CD14-positive monocyte (primary cell): ENCODE measurements around the gene ATE1. TPM values are rescaled to one million over a fixed set of nuclear protein-coding genes. Genes with fewer than 3 reads are reported as not detected.

ENCODE experiments used
- DNase-seq, 3 donors: peaks; one replicate each; pipeline ENCODE4 v3.0.0-alpha.2; 2011 to 2022
- H2AFZ ChIP-seq: 2 replicates; pipeline ENCODE4 v1.6.0; 2012; ENCODE audit warnings: mild to moderate bottlenecking, low read depth, low read length, inconsistent platforms; ENCODE audit not compliant: insufficient read depth, poor library complexity, severe bottlenecking
- H3K27ac ChIP-seq, 2 donors: 1 replicate in 1 of 2; 2 replicates in 1 of 2; pipeline ENCODE4 v1.5.1; 2012 to 2013; ENCODE audit warnings: low read length in 2 of 2, control low read depth in 1 of 2, inconsistent platforms in 1 of 2, low read depth in 1 of 2, mild to moderate bottlenecking in 1 of 2
- H3K27me3 ChIP-seq, 2 donors: one replicate each; pipeline versions ENCODE4 v1.6.0 to v1.6.1; 2011 to 2013; ENCODE audit warnings: low read length in 2 of 2; ENCODE audit not compliant: control insufficient read depth in 2 of 2, insufficient read depth in 2 of 2
- H3K36me3 ChIP-seq, 2 donors: replicated peaks in 1 of 2; 1 replicate in 1 of 2; 2 replicates in 1 of 2; pipeline versions ENCODE4 v1.5.1 to v1.6.1; 2012 to 2013; ENCODE audit warnings: low read length in 2 of 2, control low read depth in 1 of 2, inconsistent platforms in 1 of 2, mild to moderate bottlenecking in 1 of 2; ENCODE audit not compliant: insufficient read depth in 2 of 2, control insufficient read depth in 1 of 2
- H3K4me1 ChIP-seq, 2 donors: 1 replicate in 1 of 2; 2 replicates in 1 of 2; pipeline versions ENCODE4 v1.5.1 to v1.6.1; 2012 to 2013; ENCODE audit warnings: low read length in 2 of 2, control low read depth in 1 of 2, inconsistent platforms in 1 of 2, mild to moderate bottlenecking in 1 of 2, moderate library complexity in 1 of 2; ENCODE audit not compliant: insufficient read depth in 2 of 2, control insufficient read depth in 1 of 2
- H3K4me2 ChIP-seq: replicated peaks from 2 replicates; pipeline ENCODE3; 2012; ENCODE audit warnings: low read length, moderate library complexity, mild to moderate bottlenecking; ENCODE audit not compliant: poor library complexity, severe bottlenecking; ENCODE audit errors: extremely low read depth
- H3K4me3 ChIP-seq, 3 experiments: fragments of 200-600 bp in 1 of 3; sonication (generic) in 1 of 3; replicated peaks in 1 of 3; 1 replicate in 2 of 3; 2 replicates in 1 of 3; pipeline ENCODE4 v1.5.1; 2011 to 2013; ENCODE audit warnings: low read length in 3 of 3, mild to moderate bottlenecking in 3 of 3, control low read depth in 2 of 3, low read depth in 2 of 3, inconsistent platforms in 1 of 3, moderate library complexity in 1 of 3
- H3K79me2 ChIP-seq: 2 replicates; pipeline ENCODE4 v1.6.0; 2012; ENCODE audit warnings: mild to moderate bottlenecking, control low read depth, inconsistent platforms, low read length, moderate library complexity; ENCODE audit not compliant: insufficient read depth
- H3K9ac ChIP-seq: 2 replicates; pipeline ENCODE4 v1.6.0; 2017; ENCODE audit warnings: low read length, mild to moderate bottlenecking; ENCODE audit not compliant: insufficient read depth, poor library complexity, severe bottlenecking
- H3K9me3 ChIP-seq, 2 donors: replicated peaks in 1 of 2; 1 replicate in 1 of 2; 2 replicates in 1 of 2; pipeline versions ENCODE4 v1.5.1 to v1.6.1; 2012 to 2013; ENCODE audit warnings: low read length in 2 of 2, control low read depth in 1 of 2; ENCODE audit not compliant: control insufficient read depth in 1 of 2, insufficient read depth in 1 of 2
- H4K20me1 ChIP-seq: 2 replicates; pipeline ENCODE4 v1.6.0; 2012; ENCODE audit warnings: mild to moderate bottlenecking, low read length, control low read depth, moderate library complexity; ENCODE audit not compliant: insufficient read depth
- H3K27ac Mint-ChIP-seq, 7 donors: one replicate each; pipeline ENCODE4 v1.8.0; 2020; ENCODE audit warnings: mild to moderate bottlenecking in 7 of 7, mixed read lengths in 7 of 7, moderate library complexity in 6 of 7, inconsistent platforms in 2 of 7
- H3K27me3 Mint-ChIP-seq, 3 donors: one replicate each; pipeline ENCODE4 v1.8.0; 2021 to 2022; ENCODE audit warnings: low read depth in 3 of 3, mild to moderate bottlenecking in 3 of 3, mixed read lengths in 3 of 3, moderate library complexity in 3 of 3, inconsistent platforms in 1 of 3
- H3K36me3 Mint-ChIP-seq, 2 donors: one replicate each; pipeline ENCODE4 v1.8.0; 2020; ENCODE audit warnings: mixed read lengths in 2 of 2, inconsistent platforms in 1 of 2, mild to moderate bottlenecking in 1 of 2
- H3K4me1 Mint-ChIP-seq: one replicate; pipeline ENCODE4 v1.8.0; 2020; ENCODE audit warnings: mild to moderate bottlenecking, mixed read lengths
- H3K4me3 Mint-ChIP-seq, 2 donors: one replicate each; pipeline ENCODE4 v1.8.0; 2020; ENCODE audit warnings: mild to moderate bottlenecking in 2 of 2, mixed read lengths in 2 of 2, moderate library complexity in 1 of 2
- H3K9me3 Mint-ChIP-seq, 7 donors: one replicate each; pipeline ENCODE4 v1.8.0; 2020 to 2022; ENCODE audit warnings: mixed read lengths in 7 of 7, mild to moderate bottlenecking in 6 of 7, moderate library complexity in 6 of 7, inconsistent platforms in 2 of 7
- WGBS: methylation state at CpG from one replicate; pipeline ENCODE4 v1.1.5; 2013; ENCODE audit warnings: missing lambda C conversion rate; ENCODE audit not compliant: insufficient coverage; 5-methylcytosine and 5-hydroxymethylcytosine counted together
- intact Hi-C, 2 donors: fragments of 100-400 bp; cut with micrococcal nuclease; formaldehyde crosslinking; loops; one replicate each; pipeline versions ENCODE4 v1.15.0 to v1.15.1; 2023
- polyA plus RNA-seq, 3 donors: library from polyadenylated mRNA; depleted of rRNA in 1 of 3; unstranded in 2 of 3; stranded (reverse) in 1 of 3; fragments of 300-500 nt in 2 of 3; fragments of >200 nt in 1 of 3; fragmentation: Illumina TruSeq in 2 of 3; gene quantifications; 1 replicate in 2 of 3; 2 replicates in 1 of 3; pipeline ENCODE4 v1.2.3, GENCODE V29; 2012 to 2021
- TF ChIP-seq, protein P1 (sequence below): fragments of 200-600 bp; IDR thresholded peaks from one replicate; pipeline ENCODE4 v1.8.0; 2022; ENCODE audit warnings: antibody characterized with exemption, mild to moderate bottlenecking

ATE1 gene
- polyA plus RNA-seq, 3 donors, result 9.2 to 19.5 (median 15.8) TPM

DNA sequence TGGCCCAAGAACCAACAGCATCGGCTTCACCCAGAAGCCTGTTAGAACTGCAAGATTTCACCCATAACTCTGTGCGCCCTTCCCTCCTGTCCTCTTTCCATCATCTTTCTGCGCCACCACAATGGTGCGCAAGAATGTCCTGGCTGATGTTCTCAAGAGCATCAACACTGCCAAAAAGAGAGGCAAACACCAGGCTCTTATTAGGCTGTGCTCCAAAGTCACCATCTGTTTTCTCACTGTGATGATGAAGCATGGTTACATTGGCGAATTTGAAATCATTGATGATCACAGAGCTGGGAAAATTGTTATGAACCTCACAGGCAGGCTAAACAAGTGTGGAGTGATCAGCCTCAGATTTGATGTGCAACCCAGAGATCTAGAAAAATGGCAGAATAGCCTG is 214.3 kb downstream of the ATE1 start:
- Histone ChIP-seq H3K27me3 (peaks cover 2 to 4% of the 10 kb centered on the region in 2 donors), H3K4me1 (peaks cover 16 to 20% of the 10 kb centered on the region in 2 donors), H4K20me1 (no peaks in the 10 kb centered on the region), H3K9ac (no peak overlapping the region), H2AFZ (no peak overlapping the region), H3K27ac (no peak overlapping the region), H3K4me3 (no peak overlapping the region), H3K79me2 (no peaks in the 10 kb centered on the region), H3K4me2 (no peak overlapping the region), H3K9me3 (no peaks in the 10 kb centered on the region), H3K36me3 (no peaks in the 10 kb centered on the region)
- peaks cover 0 to 6% (median 3%) of the 10 kb centered on the region in 7 donors for H3K9me3 Mint-ChIP-seq
- peak overlapping the region in 1 of 2 donors; percentile 27 for H3K4me3 Mint-ChIP-seq
- H3K4me1 Mint-ChIP-seq, result peaks cover 22% of the 10 kb centered on the region
- no peak overlapping the region for H3K27ac Mint-ChIP-seq
- WGBS, result 96% methylated on average over 5 of the region's 5 CpGs
- peaks cover 12 to 19% (median 13%) of the 10 kb centered on the region in 3 donors for H3K27me3 Mint-ChIP-seq
- DNase-seq, result no peak
- intact Hi-C loops, result no loop called here
- TF ChIP-seq, protein P1, sequence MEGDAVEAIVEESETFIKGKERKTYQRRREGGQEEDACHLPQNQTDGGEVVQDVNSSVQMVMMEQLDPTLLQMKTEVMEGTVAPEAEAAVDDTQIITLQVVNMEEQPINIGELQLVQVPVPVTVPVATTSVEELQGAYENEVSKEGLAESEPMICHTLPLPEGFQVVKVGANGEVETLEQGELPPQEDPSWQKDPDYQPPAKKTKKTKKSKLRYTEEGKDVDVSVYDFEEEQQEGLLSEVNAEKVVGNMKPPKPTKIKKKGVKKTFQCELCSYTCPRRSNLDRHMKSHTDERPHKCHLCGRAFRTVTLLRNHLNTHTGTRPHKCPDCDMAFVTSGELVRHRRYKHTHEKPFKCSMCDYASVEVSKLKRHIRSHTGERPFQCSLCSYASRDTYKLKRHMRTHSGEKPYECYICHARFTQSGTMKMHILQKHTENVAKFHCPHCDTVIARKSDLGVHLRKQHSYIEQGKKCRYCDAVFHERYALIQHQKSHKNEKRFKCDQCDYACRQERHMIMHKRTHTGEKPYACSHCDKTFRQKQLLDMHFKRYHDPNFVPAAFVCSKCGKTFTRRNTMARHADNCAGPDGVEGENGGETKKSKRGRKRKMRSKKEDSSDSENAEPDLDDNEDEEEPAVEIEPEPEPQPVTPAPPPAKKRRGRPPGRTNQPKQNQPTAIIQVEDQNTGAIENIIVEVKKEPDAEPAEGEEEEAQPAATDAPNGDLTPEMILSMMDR, result no peak
- no peaks in the 10 kb centered on the region for H3K36me3 Mint-ChIP-seq

DNA sequence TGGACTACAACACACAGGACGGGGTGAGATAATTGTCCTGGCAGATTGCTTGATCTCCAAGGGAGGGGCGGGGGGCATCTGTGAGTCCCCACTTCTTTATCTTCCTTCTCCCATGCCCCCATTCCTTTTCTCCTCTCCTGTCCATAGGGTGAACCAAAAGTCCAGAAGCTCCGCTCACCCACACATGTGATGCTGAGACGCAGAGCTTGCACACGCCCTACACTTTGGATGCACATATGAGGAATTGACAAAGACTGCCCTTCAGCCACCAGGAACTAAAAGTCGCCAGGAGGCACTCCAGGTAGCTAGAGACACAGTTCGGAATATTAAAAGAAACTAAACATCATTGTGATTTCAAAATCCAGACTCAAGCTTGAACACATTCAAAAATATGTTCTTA is 216.9 kb downstream of the ATE1 start:
- Mint-ChIP-seq H3K9me3 (peaks cover 0 to 4% (median 3%) of the 10 kb centered on the region in 7 donors), H3K4me1 (peaks cover 24% of the 10 kb centered on the region), H3K4me3 (peak overlapping the region in 1 of 2 donors; percentile 27), H3K36me3 (no peaks in the 10 kb centered on the region), H3K27ac (no peak overlapping the region), H3K27me3 (peaks cover 15 to 25% (median 17%) of the 10 kb centered on the region in 3 donors)
- intact Hi-C loops, result no loop called here
- WGBS, result 76% methylated on average over 5 of the region's 7 CpGs
- H3K79me2 ChIP-seq, result no peaks in the 10 kb centered on the region
- TF ChIP-seq, protein P1, result no peak
- no peak overlapping the region for H3K9ac ChIP-seq
- H3K27me3 ChIP-seq, result peaks cover 9 to 16% of the 10 kb centered on the region in 2 donors
- no peak overlapping the region for H3K27ac ChIP-seq
- H3K4me1 ChIP-seq, result peaks cover 16 to 20% of the 10 kb centered on the region in 2 donors
- H3K4me3 ChIP-seq, result no peak overlapping the region
- H3K4me2 ChIP-seq, result no peak overlapping the region
- no peaks in the 10 kb centered on the region for H3K36me3 ChIP-seq
- no peaks in the 10 kb centered on the region for H3K9me3 ChIP-seq
- no peak for DNase-seq
- no peaks in the 10 kb centered on the region for H4K20me1 ChIP-seq
- H2AFZ ChIP-seq, result no peak overlapping the region
